ENCODE results near the gene LRRFIP2.

DNA sequence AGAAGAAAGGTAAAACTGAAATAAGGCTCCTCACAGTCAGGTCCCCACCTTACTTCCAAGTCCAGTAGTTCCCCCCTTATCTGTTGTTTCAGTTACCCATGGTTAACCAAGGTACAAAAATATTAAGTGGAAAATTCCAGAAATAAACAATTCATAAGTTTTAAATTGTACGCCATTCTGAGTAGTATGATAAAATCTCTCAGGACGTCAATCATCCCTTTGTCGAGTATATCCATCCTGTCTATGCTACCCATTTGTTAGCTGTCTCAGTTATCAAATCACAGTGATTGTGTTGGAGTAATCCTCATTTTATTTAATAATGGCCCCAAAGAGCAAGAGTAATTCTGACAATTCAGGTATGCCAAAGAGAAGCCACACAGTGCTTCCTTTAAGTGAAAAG is 43.9 kb downstream of the LRRFIP2 start:
- TF ChIP-seq, protein P1, sequence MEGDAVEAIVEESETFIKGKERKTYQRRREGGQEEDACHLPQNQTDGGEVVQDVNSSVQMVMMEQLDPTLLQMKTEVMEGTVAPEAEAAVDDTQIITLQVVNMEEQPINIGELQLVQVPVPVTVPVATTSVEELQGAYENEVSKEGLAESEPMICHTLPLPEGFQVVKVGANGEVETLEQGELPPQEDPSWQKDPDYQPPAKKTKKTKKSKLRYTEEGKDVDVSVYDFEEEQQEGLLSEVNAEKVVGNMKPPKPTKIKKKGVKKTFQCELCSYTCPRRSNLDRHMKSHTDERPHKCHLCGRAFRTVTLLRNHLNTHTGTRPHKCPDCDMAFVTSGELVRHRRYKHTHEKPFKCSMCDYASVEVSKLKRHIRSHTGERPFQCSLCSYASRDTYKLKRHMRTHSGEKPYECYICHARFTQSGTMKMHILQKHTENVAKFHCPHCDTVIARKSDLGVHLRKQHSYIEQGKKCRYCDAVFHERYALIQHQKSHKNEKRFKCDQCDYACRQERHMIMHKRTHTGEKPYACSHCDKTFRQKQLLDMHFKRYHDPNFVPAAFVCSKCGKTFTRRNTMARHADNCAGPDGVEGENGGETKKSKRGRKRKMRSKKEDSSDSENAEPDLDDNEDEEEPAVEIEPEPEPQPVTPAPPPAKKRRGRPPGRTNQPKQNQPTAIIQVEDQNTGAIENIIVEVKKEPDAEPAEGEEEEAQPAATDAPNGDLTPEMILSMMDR (conservative IDR thresholded peaks at IDR 0.05; ENCODE audit: low read depth, low read length) = no peak
- no peak for TF ChIP-seq POLR2A (IDR thresholded peaks at IDR 0.05; ENCODE audit: low read depth, low read length)
- no peak for TF ChIP-seq MAZ (IDR thresholded peaks at IDR 0.05; ENCODE audit: borderline replicate concordance, low read depth, low read length)
- TF ChIP-seq CEBPB (IDR thresholded peaks at IDR 0.05; ENCODE audit: low read depth, low read length) = no peak
- no peak for TF ChIP-seq RFX5 (IDR thresholded peaks at IDR 0.05; ENCODE audit: low read depth, low read length)
- no peak for TF ChIP-seq MAFK (IDR thresholded peaks at IDR 0.05; ENCODE audit: low read depth, low read length)
- TF ChIP-seq, protein P2, sequence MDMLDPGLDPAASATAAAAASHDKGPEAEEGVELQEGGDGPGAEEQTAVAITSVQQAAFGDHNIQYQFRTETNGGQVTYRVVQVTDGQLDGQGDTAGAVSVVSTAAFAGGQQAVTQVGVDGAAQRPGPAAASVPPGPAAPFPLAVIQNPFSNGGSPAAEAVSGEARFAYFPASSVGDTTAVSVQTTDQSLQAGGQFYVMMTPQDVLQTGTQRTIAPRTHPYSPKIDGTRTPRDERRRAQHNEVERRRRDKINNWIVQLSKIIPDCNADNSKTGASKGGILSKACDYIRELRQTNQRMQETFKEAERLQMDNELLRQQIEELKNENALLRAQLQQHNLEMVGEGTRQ (IDR thresholded peaks at IDR 0.05; ENCODE audit: low read depth, low read length) = no peak
- no peak for TF ChIP-seq SMC3 (IDR thresholded peaks at IDR 0.05; ENCODE audit: low read depth, low read length)
- TF ChIP-seq BHLHE40 (IDR thresholded peaks at IDR 0.05; ENCODE audit: low read depth, low read length) = no peak
- TF ChIP-seq, protein P3, sequence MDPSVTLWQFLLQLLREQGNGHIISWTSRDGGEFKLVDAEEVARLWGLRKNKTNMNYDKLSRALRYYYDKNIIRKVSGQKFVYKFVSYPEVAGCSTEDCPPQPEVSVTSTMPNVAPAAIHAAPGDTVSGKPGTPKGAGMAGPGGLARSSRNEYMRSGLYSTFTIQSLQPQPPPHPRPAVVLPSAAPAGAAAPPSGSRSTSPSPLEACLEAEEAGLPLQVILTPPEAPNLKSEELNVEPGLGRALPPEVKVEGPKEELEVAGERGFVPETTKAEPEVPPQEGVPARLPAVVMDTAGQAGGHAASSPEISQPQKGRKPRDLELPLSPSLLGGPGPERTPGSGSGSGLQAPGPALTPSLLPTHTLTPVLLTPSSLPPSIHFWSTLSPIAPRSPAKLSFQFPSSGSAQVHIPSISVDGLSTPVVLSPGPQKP (IDR thresholded peaks at IDR 0.05; ENCODE audit: borderline replicate concordance, low read depth, low read length) = no peak

All from IMR-90 (cell line).